Measurements from ENCODE around the gene NUDCD3. TPM values are rescaled to one million over a fixed set of nuclear protein-coding genes. Genes with fewer than 3 reads are reported as not detected.

The NUDCD3 gene
- total RNA-seq, 1 experiment from 2014 or later: 82.3 TPM

DNA sequence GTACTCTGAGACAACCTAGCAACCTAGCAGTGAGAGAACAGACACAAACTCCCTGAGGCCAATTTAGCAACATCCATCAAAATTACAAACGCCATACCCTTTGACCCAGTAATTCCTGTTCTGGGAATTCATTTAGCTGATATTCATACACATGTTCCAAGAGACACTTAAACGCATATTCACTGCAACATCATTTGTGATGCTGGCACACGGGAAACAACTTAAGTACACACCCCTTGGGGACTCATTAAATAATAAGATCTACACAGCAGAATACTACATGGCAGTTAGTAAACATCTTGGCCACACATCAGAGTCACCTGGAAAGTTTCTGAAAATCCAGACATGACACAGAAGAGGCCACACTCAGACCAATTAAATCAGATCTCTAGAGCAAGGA, 17.6 kb downstream of the NUDCD3 start:
- Histone ChIP-seq H3K27me3 (ENCODE audit: low read length) (no peaks in the 10 kb centered on the region), H3K27ac (ENCODE audit: low read length) (peak overlapping the region; percentile 42), H3K9me2 (replicated peaks; ENCODE audit: low read length) (no peaks in the 10 kb centered on the region), H2AFZ (ENCODE audit: low read length) (no peak overlapping the region), H3K9ac (ENCODE audit: low read length) (no peak overlapping the region), H4K20me1 (ENCODE audit: low read length) (peaks cover 10% of the 10 kb centered on the region; the same call in 1 of the 2 replicates), H3K79me2 (ENCODE audit: low read length) (peaks cover 84% of the 10 kb centered on the region), H3K4me1 (ENCODE audit: insufficient read depth, low read length) (peaks cover 31% of the 10 kb centered on the region), H3K9me3 (ENCODE audit: low read length) (no peaks in the 10 kb centered on the region), H3K36me3 (ENCODE audit: low read depth, low read length) (peaks cover 26% of the 10 kb centered on the region), H3K4me3 (ENCODE audit: low read length) (no peak overlapping the region), H3F3A (ENCODE audit: low read length, unreplicated experiment) (no peaks in the 10 kb centered on the region), H3K4me2 (ENCODE audit: low read length) (peak overlapping the region; percentile 42)
- TF ChIP-seq EZH2 (IDR thresholded peaks at IDR 0.05; ENCODE audit: low read length, unreplicated experiment): no peak
- no peak for TF ChIP-seq EZH2phosphoT487 (IDR thresholded peaks at IDR 0.05; ENCODE audit: borderline replicate concordance, low read length)
- TF ChIP-seq, protein P1, sequence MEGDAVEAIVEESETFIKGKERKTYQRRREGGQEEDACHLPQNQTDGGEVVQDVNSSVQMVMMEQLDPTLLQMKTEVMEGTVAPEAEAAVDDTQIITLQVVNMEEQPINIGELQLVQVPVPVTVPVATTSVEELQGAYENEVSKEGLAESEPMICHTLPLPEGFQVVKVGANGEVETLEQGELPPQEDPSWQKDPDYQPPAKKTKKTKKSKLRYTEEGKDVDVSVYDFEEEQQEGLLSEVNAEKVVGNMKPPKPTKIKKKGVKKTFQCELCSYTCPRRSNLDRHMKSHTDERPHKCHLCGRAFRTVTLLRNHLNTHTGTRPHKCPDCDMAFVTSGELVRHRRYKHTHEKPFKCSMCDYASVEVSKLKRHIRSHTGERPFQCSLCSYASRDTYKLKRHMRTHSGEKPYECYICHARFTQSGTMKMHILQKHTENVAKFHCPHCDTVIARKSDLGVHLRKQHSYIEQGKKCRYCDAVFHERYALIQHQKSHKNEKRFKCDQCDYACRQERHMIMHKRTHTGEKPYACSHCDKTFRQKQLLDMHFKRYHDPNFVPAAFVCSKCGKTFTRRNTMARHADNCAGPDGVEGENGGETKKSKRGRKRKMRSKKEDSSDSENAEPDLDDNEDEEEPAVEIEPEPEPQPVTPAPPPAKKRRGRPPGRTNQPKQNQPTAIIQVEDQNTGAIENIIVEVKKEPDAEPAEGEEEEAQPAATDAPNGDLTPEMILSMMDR (conservative IDR thresholded peaks at IDR 0.05; ENCODE audit: low read depth, low read length): no peak
- ChIA-PET CTCF (no interaction called here), POLR2A (ENCODE audit: unreplicated experiment) (no interaction called here)
- DNase-seq (no peak), ATAC-seq (no peak)
- BruUV-seq (replicated peaks): no TSS peak
- intact Hi-C loops (cut with micrococcal nuclease): loop anchor here (10.0 kb wide), 1 partner anchor 98 kb away; no protein-coding TSS in a partner anchor

DNA sequence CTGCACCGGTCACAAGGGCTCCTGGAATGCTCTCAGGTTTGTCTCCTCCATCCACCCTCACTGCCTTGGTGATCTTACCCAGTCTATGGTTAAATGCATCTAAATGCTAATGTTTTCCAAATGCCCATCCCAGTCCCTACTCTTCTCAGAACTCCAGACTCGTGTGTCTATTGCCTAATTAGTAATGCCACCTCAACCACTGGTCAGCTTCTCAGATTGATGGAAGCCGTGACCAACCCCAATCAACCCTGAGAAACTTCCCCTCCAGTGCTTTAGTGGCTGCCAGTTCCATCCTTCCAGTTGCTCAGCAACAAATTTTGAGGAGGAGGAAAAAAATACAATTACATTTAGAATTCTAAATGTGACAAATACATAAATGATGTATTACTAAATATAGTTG, 18.6 kb downstream of the NUDCD3 start:
- Histone ChIP-seq H3F3A (ENCODE audit: low read length, unreplicated experiment) (no peaks in the 10 kb centered on the region), H2AFZ (ENCODE audit: low read length) (no peak overlapping the region), H3K36me3 (ENCODE audit: low read depth, low read length) (peaks cover 33% of the 10 kb centered on the region), H3K9me2 (replicated peaks; ENCODE audit: low read length) (no peaks in the 10 kb centered on the region), H4K20me1 (ENCODE audit: low read length) (peaks cover 10% of the 10 kb centered on the region; the same call in 1 of the 2 replicates), H3K4me1 (ENCODE audit: insufficient read depth, low read length) (peaks cover 31% of the 10 kb centered on the region), H3K27me3 (ENCODE audit: low read length) (no peaks in the 10 kb centered on the region), H3K27ac (ENCODE audit: low read length) (no peak overlapping the region), H3K4me2 (ENCODE audit: low read length) (no peak overlapping the region), H3K9ac (ENCODE audit: low read length) (no peak overlapping the region), H3K79me2 (ENCODE audit: low read length) (peaks cover 89% of the 10 kb centered on the region), H3K4me3 (ENCODE audit: low read length) (no peak overlapping the region), H3K9me3 (ENCODE audit: low read length) (no peaks in the 10 kb centered on the region)
- no TSS peak for BruUV-seq (replicated peaks)
- ATAC-seq (no peak), DNase-seq (no peak)
- POLR2A ChIA-PET (ENCODE audit: unreplicated experiment): no interaction called here
- TF ChIP-seq EZH2phosphoT487 (IDR thresholded peaks at IDR 0.05; ENCODE audit: borderline replicate concordance, low read length) (no peak), EZH2 (IDR thresholded peaks at IDR 0.05; ENCODE audit: low read length, unreplicated experiment) (no peak)
- TF ChIP-seq, protein P1 (conservative IDR thresholded peaks at IDR 0.05; ENCODE audit: low read depth, low read length): no peak
- intact Hi-C loops (cut with micrococcal nuclease): loop anchor here (10.0 kb wide), 1 partner anchor 97 kb away; no protein-coding TSS in a partner anchor
- CTCF ChIA-PET: no interaction called here

DNA sequence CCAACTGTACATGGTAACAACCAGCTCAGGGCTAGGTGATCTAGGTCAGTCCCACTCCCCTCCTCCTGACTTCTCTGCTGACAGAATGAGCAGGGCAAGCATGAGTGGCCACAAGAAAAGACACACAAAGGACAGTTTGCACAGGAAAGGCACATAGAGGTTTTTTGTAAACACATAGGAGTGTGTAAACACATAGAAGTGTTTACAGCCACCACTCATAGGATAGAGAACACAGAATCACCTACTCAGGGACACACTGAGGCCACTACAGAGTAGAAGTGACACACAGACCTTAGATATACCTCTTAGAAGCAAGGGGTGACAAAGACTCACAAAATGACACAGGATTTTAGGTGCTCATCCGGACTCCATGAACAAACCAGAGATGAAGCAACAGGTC, 19.0 kb downstream of the NUDCD3 start:
- CTCF ChIA-PET: no interaction called here
- POLR2A ChIA-PET (ENCODE audit: unreplicated experiment): no interaction called here
- DNase-seq (no peak), ATAC-seq (no peak)
- Histone ChIP-seq H3F3A (ENCODE audit: low read length, unreplicated experiment) (no peaks in the 10 kb centered on the region), H3K9ac (ENCODE audit: low read length) (no peak overlapping the region), H3K36me3 (ENCODE audit: low read depth, low read length) (peaks cover 32% of the 10 kb centered on the region), H3K4me1 (ENCODE audit: insufficient read depth, low read length) (peaks cover 31% of the 10 kb centered on the region), H3K4me3 (ENCODE audit: low read length) (no peak overlapping the region), H3K79me2 (ENCODE audit: low read length) (peaks cover 89% of the 10 kb centered on the region), H3K9me3 (ENCODE audit: low read length) (no peaks in the 10 kb centered on the region), H3K27me3 (ENCODE audit: low read length) (no peaks in the 10 kb centered on the region), H2AFZ (ENCODE audit: low read length) (no peak overlapping the region), H3K27ac (ENCODE audit: low read length) (no peak overlapping the region), H3K9me2 (replicated peaks; ENCODE audit: low read length) (no peaks in the 10 kb centered on the region), H3K4me2 (ENCODE audit: low read length) (no peak overlapping the region), H4K20me1 (ENCODE audit: low read length) (peaks cover 10% of the 10 kb centered on the region; the same call in 1 of the 2 replicates)
- no TSS peak for BruUV-seq (replicated peaks)
- intact Hi-C loops (cut with micrococcal nuclease): loop anchor here (10.0 kb wide), 1 partner anchor 97 kb away; no protein-coding TSS in a partner anchor
- no peak for TF ChIP-seq EZH2phosphoT487 (IDR thresholded peaks at IDR 0.05; ENCODE audit: borderline replicate concordance, low read length)
- no peak for TF ChIP-seq EZH2 (IDR thresholded peaks at IDR 0.05; ENCODE audit: low read length, unreplicated experiment)
- TF ChIP-seq, protein P1 (conservative IDR thresholded peaks at IDR 0.05; ENCODE audit: low read depth, low read length): no peak

Measured in PC-3 (cell line).